WI38 (cell line): Measurements from ENCODE around the gene PRPF40B.

Experiments used
- H3K4me3 ChIP-seq: 2 replicates; pipeline ENCODE4 v1.5.1; 2011; ENCODE audit warnings: low read depth, mild to moderate bottlenecking, control low read depth, low read length
- CTCF ChIP-seq: IDR thresholded peaks from 2 replicates; pipeline ENCODE4 v1.5.1; 2012; ENCODE audit warnings: low read depth, mild to moderate bottlenecking, control low read depth, low read length

Gene PRPF40B

GRCh38 chr12:49583366-49584094, 39.8 kb upstream of the PRPF40B start:
- TF ChIP-seq CTCF, result no peak
- no peak overlapping the region for H3K4me3 ChIP-seq

DNA sequence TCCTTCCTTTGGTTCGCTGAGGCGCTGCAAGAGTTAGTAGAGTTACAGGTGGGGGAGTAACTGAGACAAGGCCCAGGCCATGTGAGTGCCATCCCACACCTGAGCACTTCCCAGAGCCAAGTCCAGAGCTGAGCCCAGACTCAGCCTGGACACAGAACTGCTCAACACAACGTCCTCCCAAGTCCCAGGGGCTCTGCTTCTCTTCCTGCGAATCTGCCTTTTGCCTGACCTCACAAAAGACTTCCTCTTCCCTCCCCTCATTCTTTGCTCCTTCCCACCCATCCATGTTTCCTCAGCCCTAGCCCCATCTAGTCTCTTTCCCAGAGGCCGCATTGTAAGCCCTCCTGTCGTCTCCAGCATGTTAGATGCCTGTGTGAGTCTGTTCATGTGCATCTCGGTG, 38.8 kb upstream of the PRPF40B start:
- H3K4me3 ChIP-seq, result no peak overlapping the region

DNA sequence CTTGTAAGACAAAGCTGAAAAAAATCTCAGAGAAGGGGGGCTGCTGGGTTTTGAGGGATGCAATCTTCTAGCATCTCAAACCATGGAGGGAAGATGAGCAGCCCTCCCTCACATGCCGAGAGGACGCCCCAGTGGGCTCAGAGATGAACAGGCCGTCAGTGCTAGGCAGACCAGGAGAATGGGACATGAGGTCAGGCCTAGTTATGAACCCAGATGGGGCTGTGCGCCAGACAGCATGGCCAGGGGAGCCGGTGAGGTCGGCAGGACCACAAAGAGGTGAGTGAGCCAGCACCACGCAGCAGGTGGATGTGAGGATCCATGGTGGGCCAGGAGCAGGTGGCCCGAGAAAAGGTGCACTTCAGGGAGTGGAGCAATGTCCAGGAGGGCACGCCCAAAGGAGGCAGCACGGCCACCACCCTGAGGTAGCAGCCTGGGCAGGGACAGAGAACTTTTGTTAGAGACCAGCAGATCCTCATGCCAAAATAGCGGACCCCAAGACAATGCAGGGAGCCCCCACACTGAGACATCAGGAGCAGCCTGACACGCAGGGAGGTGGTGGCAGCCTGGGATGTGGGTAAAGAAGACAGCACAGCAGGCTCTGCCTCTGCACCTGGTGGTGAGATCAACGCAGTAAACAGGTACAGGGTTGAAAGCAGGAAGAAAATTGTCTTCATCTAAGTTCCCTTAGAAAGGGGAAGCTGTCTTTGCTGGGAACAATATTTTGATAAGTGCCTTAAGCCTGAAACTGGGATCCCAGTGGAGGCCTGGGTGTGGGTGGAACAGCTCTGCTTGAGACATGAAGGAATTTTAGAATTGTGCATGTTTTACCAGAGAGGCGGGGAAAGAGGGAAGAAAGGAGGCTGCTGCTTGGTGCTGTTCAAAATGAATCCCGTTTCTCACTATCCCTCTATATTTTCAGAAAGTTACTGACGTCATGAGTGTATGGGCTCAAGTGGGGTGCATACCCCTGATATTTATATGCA, 37.6 kb upstream of the PRPF40B start:
- no peak for TF ChIP-seq CTCF
- no peak overlapping the region for H3K4me3 ChIP-seq

More for the DNA sequence above, 38.8 kb upstream of the PRPF40B start:
- no peak for TF ChIP-seq CTCF

DNA sequence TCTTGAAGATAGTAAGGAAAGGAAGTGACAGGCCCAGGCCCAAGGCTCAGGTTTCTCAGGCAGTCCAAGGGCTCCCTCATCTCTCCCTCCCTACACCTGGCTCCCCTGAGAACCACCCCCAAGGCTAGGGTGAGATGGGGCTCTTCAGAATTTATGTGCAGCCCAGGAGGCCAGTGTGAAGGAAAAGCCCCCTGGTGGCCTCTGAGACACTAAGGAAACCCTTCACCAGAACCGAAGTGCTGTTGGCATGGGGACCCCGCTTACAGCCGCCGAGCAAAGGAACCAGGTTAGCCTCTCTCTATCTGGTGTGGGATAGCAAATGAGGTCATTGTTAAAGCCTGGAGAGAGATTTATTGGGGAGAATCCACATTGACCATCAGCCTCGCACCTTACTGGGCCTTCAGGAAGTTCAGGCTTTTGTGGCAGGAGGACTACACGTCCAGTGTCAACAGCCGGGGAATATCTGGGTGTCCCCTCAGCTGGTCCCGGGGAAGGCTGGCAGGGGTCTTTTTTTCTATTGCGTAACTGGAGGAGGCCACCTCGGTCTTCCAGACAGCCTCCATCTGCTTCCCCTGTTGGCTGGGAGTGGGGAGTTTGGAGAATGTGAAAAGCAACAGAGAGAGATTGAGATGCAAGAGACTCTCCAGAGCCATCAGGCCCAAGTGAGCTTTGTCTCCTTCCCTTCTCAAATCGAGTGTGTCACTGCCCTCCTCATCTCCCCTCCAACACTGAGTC, 36.0 kb upstream of the PRPF40B start:
- TF ChIP-seq CTCF, result no peak

DNA sequence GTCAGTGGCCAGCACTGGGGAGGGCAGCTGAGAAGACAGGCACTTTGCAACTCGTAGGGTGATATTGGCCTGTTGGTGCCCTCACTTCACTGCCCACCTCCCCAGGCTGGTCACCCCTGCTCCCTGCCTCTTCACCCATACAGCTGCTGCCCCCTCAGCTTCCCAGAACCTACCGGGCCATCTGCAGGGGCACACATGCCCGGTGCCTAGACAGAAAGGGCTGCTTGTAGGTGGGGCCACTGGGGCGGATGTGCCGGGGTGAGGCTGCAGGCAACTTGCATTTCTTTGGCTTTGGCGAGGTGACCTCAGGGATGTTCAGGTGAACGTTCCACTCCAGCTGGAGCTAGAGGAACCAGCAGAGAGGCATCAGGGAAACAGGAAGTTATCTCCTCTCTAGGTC, 35.1 kb upstream of the PRPF40B start:
- no peak overlapping the region for H3K4me3 ChIP-seq
- no peak for TF ChIP-seq CTCF

More for the DNA sequence above, 36.0 kb upstream of the PRPF40B start:
- no peak overlapping the region for H3K4me3 ChIP-seq

DNA sequence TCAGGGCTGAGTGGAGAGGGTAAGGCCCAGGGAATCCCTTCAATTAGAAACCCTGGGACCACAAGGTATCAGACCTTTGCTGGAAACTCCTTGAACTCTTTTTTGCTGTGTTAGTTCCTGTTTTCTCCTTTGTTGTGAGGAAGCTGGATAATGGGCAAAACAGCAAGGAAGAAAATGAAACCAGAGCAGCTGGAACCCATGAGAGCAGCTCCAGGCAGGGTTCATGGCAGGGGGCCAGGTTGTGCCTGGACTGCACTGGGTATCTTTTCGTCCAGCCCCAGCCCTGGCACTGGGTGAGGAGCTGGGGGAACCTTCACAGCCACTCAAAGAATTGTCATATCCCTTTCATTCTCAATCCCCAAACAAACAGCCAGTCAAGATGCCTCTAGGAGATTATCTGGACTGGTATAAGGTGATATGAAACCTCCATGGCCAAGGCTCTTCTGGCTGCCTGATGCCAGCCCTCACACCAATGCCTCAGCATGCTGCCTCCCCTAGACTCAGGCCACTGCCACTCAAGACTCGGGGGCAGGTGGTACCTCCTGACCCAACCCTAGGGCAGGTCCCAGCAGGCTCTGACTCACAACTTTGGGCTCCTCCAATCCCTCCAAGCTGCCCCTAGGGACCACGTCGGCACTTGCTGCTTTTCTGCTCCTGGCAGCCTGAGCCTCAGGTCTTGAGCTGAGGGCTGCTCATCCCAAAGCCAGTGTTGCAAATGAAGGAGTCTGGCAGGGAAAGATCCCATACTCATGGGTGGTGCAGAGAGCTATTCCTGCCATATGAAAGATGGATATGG, 34.4 kb upstream of the PRPF40B start:
- no peak for TF ChIP-seq CTCF
- no peak overlapping the region for H3K4me3 ChIP-seq
